ENCODE results near the gene MTERF4.

Gene MTERF4

DNA sequence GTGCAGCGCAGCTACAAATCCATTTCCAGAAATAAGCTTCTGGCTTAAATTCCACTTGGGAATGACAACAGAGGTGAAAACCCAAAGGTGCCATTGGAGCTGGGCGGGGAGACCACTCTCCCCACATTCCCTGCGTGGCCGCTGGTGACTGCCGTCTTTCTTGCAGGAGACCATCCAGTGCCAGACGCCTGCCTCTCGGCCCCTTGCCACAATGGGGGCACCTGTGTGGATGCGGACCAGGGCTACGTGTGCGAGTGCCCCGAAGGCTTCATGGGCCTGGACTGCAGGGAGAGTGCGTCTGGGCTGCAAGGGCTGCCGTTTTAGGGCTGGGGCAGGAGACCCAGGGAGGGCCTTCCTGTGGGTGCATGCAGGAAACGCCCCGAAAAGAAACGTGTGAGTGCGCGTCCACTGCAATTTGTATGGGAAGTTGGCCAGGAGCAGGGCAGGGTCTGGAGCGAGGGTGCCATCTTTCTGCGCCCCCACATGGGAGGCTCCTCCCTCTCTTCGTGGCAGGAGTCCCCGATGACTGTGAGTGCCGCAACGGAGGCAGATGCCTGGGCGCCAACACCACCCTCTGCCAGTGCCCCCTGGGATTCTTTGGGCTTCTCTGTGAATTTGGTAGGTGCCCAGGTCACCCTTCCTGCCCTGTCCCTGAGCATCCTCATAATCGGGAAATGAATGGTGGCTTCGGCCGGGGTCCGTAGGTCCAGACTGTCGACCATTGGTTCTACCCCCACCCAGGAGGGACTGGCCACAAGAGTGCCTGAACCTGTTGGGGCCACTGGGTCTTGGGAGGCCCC is 53.7 kb downstream of the MTERF4 start:
- DNase-seq, result no peak

DNA sequence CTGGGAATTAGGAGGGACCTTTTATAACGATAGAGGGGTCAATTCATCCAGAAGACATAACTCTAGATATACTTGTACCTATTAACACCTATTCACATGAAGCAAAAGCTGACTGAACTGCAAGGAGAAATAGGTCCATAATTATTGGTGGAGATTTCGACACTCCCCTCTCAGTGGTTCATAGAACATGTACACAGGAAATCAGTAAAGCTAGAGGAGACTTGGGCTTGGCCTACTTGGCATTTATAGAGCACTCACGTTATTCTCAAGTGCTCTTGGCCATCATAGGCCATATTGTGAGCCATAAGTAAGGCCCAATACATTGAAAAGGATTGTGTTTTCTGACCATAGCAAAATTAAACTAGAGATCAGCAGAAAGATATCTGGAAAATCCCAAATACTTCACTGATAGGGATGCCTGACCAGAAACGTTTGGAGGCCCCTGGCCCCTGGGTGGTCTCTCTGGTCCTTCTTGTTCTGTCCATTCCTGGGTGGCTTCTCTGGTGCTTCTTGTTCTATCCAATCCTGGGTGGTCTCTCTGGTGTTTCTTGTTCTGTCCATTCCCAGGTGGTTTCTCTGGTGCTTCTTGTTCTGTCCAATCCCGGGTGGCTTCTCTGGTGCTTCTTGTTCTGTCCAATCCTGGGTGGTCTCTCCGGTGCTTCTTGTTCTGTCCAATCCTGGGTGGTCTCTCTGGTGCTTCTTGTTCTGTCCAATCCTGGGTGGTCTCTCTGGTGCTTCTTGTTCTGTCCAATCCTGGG is 54.7 kb downstream of the MTERF4 start:
- no peak for DNase-seq
